ENCODE results near the gene TSPAN18.

DNA sequence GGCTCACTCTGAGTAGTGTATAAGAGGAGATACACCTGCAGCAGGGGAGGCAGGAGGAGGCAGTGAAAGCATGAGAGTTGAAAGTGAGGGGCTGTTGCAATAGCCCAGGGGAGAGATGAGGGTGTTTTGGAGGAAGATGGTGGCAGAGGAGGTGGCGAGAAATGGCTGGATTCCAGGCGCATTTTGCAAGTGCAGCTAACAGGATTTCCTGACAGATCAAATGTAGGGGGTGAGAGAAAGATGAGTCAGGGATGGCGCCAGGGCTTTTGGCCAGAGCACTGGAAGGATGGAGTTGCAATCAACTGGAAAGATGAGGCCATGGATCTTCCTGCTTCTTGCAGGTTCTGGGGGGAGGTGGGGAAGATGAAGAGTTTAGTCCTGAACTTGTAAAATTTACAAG, 16.8 kb upstream of the TSPAN18 start:
- TF ChIP-seq POLR2AphosphoS5 (IDR thresholded peaks at IDR 0.05): no peak
- TF ChIP-seq, protein P1, sequence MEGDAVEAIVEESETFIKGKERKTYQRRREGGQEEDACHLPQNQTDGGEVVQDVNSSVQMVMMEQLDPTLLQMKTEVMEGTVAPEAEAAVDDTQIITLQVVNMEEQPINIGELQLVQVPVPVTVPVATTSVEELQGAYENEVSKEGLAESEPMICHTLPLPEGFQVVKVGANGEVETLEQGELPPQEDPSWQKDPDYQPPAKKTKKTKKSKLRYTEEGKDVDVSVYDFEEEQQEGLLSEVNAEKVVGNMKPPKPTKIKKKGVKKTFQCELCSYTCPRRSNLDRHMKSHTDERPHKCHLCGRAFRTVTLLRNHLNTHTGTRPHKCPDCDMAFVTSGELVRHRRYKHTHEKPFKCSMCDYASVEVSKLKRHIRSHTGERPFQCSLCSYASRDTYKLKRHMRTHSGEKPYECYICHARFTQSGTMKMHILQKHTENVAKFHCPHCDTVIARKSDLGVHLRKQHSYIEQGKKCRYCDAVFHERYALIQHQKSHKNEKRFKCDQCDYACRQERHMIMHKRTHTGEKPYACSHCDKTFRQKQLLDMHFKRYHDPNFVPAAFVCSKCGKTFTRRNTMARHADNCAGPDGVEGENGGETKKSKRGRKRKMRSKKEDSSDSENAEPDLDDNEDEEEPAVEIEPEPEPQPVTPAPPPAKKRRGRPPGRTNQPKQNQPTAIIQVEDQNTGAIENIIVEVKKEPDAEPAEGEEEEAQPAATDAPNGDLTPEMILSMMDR (IDR thresholded peaks at IDR 0.05): no peak
- no peak for TF ChIP-seq POLR2A (IDR thresholded peaks at IDR 0.05)
- TF ChIP-seq EP300 (IDR thresholded peaks at IDR 0.05; ENCODE audit: low read depth): no peak

All from transverse colon (tissue), 4 donors.